ENCODE measurements around the gene TP53INP2. TPM values are rescaled to one million over a fixed set of nuclear protein-coding genes. Genes with fewer than 3 reads are reported as not detected.

TP53INP2 gene
- total RNA-seq, 2 donors from 2014 or later, result 9.9 to 10.2 TPM

DNA sequence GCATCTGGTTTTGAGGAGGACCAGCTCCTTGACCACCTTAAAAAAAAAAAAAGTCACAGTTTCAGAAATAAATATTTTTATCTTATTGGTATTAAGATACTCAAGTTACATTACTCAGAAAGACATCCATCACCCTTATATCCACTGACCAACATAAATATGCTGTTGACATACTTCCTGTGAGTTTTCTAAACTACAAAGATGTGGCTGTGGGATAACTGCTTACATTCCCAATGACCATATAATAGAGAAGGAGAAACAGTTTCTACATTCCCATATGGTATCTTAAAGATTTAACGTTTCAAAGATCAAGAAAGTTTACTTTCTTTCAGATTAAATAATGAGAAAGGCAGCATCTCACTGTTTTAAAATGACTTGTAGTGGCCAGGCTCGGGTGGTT, 46.3 kb downstream of the TP53INP2 start:
- Mint-ChIP-seq H3K9me3 (no peaks in the 10 kb centered on the region), H3K27ac (no peak overlapping the region)

GRCh38 chr20:34751453-34751852, 47.3 kb downstream of the TP53INP2 start:
- no peak overlapping the region for H3K27ac Mint-ChIP-seq
- no peaks in the 10 kb centered on the region for H3K9me3 Mint-ChIP-seq
- H3K27me3 Mint-ChIP-seq (ENCODE audit: low read depth), result no peaks in the 10 kb centered on the region
- DNase-seq (no peak), ATAC-seq (replicated peaks in 1 of 2) (no peak)
- peaks cover 0 to 14% of the 10 kb centered on the region in 2 donors for H3K36me3 Mint-ChIP-seq (ENCODE audit: insufficient read depth in 2 of 2)
- peaks cover 7% of the 10 kb centered on the region for H3K4me1 Mint-ChIP-seq (ENCODE audit: low read depth)
- H3K4me3 Mint-ChIP-seq, result no peak overlapping the region

More for the DNA sequence above, 46.3 kb downstream of the TP53INP2 start:
- no peak overlapping the region for H3K4me3 Mint-ChIP-seq
- peaks cover 7% of the 10 kb centered on the region for H3K4me1 Mint-ChIP-seq (ENCODE audit: low read depth)
- ATAC-seq (replicated peaks in 1 of 2) (no peak), DNase-seq (no peak)
- H3K27me3 Mint-ChIP-seq (ENCODE audit: low read depth), result no peaks in the 10 kb centered on the region
- H3K36me3 Mint-ChIP-seq (ENCODE audit: insufficient read depth in 2 of 2), result peaks cover 0 to 13% of the 10 kb centered on the region in 2 donors

DNA sequence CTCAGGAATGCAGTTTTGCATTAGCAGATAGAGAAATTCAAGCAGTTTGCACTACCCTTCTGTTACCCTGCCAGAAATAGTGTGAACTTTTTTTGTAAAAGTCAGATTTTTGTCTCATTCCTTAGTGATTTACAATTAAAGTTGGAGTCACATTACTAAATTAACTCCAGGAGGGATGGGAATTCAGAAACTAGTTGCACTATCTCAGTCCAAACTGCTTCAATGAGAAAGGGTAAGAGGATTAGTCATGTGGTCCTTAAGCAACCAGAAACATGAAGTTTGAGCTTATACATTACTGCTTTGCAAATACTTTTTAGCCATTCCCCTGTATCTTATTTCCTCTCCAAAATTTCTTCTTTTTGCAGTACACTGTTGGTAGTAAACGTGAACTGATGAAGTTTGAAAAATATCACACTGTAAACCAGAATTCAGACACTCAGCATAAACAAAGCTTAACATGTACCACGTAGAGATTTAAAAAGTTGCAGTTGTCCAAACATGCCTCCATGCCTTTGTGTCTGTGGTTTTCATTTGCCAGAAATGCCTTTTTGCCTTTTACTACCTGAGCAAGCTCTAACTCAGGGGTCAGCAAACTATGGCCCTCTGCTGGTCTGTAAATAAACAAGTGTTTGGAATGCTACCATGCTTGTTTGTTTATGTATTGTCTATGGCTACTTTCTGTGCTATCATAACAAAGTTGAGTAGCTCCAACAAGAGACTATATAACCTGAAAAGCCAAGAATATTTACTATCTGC, 49.7 kb downstream of the TP53INP2 start:
- Mint-ChIP-seq H3K27ac (no peak overlapping the region), H3K9me3 (no peaks in the 10 kb centered on the region), H3K4me1 (ENCODE audit: low read depth) (no peaks in the 10 kb centered on the region), H3K4me3 (no peak overlapping the region), H3K36me3 (ENCODE audit: insufficient read depth in 2 of 2) (peaks cover 8 to 20% of the 10 kb centered on the region in 2 donors), H3K27me3 (ENCODE audit: low read depth) (no peaks in the 10 kb centered on the region)
- DNase-seq (no peak), ATAC-seq (replicated peaks in 1 of 2) (no peak)

GRCh38 chr20:34754611-34755010, 50.5 kb downstream of the TP53INP2 start:
- DNase-seq (no peak), ATAC-seq (replicated peaks in 1 of 2) (no peak)
- Mint-ChIP-seq H3K27me3 (ENCODE audit: low read depth) (no peaks in the 10 kb centered on the region), H3K9me3 (no peaks in the 10 kb centered on the region), H3K27ac (peak overlapping the region; percentile 5), H3K36me3 (ENCODE audit: insufficient read depth in 2 of 2) (peaks cover 10 to 21% of the 10 kb centered on the region in 2 donors), H3K4me3 (no peak overlapping the region), H3K4me1 (ENCODE audit: low read depth) (no peaks in the 10 kb centered on the region)

GRCh38 chr20:34755367-34755766, 51.2 kb downstream of the TP53INP2 start:
- H3K36me3 Mint-ChIP-seq (ENCODE audit: insufficient read depth in 2 of 2), result peaks cover 10 to 21% of the 10 kb centered on the region in 2 donors
- ATAC-seq (replicated peaks in 1 of 2), result no peak
- H3K4me1 Mint-ChIP-seq (ENCODE audit: low read depth), result no peaks in the 10 kb centered on the region

GRCh38 chr20:34762031-34762555, 57.9 kb downstream of the TP53INP2 start:
- H3K27ac Mint-ChIP-seq, result peak overlapping the region; percentile 80
- H3K9me3 Mint-ChIP-seq, result no peaks in the 10 kb centered on the region
- H3K36me3 Mint-ChIP-seq (ENCODE audit: insufficient read depth in 2 of 2), result peaks cover 16 to 31% of the 10 kb centered on the region in 2 donors
- no peaks in the 10 kb centered on the region for H3K4me1 Mint-ChIP-seq (ENCODE audit: low read depth)
- no peak overlapping the region for H3K4me3 Mint-ChIP-seq
- ATAC-seq (replicated peaks in 1 of 2), result no peak
- no peak for DNase-seq
- H3K27me3 Mint-ChIP-seq (ENCODE audit: low read depth), result no peaks in the 10 kb centered on the region

More at GRCh38 chr20:34755367-34755766, 51.2 kb downstream of the TP53INP2 start:
- H3K9me3 Mint-ChIP-seq, result no peaks in the 10 kb centered on the region
- no peak overlapping the region for H3K27ac Mint-ChIP-seq
- no peak overlapping the region for H3K4me3 Mint-ChIP-seq
- DNase-seq, result no peak
- H3K27me3 Mint-ChIP-seq (ENCODE audit: low read depth), result no peaks in the 10 kb centered on the region

Other genes with a start within 250 kb of the TP53INP2 start
- 10 to 100 TPM; 70.5 to 75.9 TPM for gene DYNLRB1, start 187.9 kb upstream of the TP53INP2 start, total RNA-seq
- 1 to 10 TPM; 3.7 to 5.2 TPM for gene MAP1LC3A, start 145.6 kb upstream of the TP53INP2 start, total RNA-seq
- gene PIGU, start 27.3 kb upstream of the TP53INP2 start, total RNA-seq, result 10 to 100 TPM; 20.7 to 25.2 TPM
- 10 to 100 TPM; 28.9 to 34.9 TPM for gene NCOA6, start 121.3 kb downstream of the TP53INP2 start, total RNA-seq
- gene GGT7, start 168.5 kb downstream of the TP53INP2 start, total RNA-seq, result 10 to 100 TPM; 20.8 to 23.1 TPM
- 10 to 100 TPM; 61.1 to 78.2 TPM for gene ACSS2, start 172.3 kb downstream of the TP53INP2 start, total RNA-seq